ENCODE results near the gene KIF22. TPM values are rescaled to one million over a fixed set of nuclear protein-coding genes. Genes with fewer than 3 reads are reported as not detected.

Gene KIF22
- total and polyA plus RNA-seq, 9 of the 15 experiments (the other 6 are each of a cell fraction or from before 2014, with no cell fraction given) = 8.7 to 232 (median 131) TPM

DNA sequence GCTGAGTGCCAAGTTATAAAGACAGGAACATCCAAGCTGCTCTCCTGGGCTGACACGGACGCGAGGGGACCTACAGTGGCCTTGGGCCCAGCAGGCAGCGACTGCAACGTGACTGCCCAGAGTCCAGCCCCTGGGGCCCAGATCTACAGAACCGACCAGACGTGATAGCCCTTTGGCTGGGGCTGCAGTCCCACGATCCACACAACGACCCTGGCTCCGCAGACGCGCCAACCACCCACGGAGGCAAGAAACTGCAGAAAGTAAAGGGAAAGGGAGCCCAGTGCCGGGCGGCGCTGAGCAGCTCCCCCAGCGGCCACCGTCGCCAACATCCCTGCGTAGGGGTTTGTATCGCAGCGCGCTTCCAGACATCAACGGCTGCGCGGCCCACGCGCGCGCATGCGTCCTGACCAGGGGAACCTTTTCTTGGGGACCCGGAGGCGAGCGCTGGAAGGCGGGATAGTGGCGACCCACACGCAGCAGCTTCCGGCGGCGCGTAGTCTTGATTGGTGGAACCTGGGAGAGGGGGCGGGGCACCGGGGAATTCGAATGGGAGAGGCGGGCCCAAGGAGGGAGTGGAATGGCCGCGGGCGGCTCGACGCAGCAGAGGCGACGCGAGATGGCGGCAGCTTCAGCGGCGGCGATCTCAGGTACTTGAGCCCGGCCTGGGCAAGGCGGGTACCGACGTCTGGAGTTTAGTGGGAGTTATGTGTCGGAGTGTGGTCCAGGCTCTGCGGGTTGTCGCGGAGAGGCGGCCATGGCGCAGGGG lies at the start of gene KIF22 (continued):
- TF ChIP-seq BCLAF1 (IDR thresholded peaks at IDR 0.05; ENCODE audit: borderline replicate concordance in 1 of 2, control insufficient read depth in 1 of 2, low read depth in 2 of 2, low read length in 1 of 2) (peak in 1 of 2 experiments; percentile 95; a peak in 2 of 4 replicates), ZBTB11 (CRISPR knock-in tag; IDR thresholded peaks at IDR 0.05) (peak; percentile 94 to 99 (median 98)), ZBTB43 (CRISPR knock-in tag; IDR thresholded peaks at IDR 0.05) (peak; percentile 80; the same call in 1 of the 2 replicates), POLR3G (IDR thresholded peaks at IDR 0.05; ENCODE audit: extremely low read depth, insufficient read length, insufficient replicate concordance) (no peak), THRA (IDR thresholded peaks at IDR 0.05) (no peak), ZC3H11A (IDR thresholded peaks at IDR 0.05; ENCODE audit: low read depth, low read length) (no peak; the same call in 1 of the 2 replicates), ARID4B (CRISPR knock-in tag; IDR thresholded peaks at IDR 0.05) (no peak; the same call in none of the 2 replicates), FOXM1 (IDR thresholded peaks at IDR 0.05; ENCODE audit: low read depth) (peak; percentile 87), FOXM1 (CRISPR knock-in tag; IDR thresholded peaks at IDR 0.05; ENCODE audit: low read depth) (peak; percentile 67; the same call in 1 of the 2 replicates), FOXJ3 (CRISPR knock-in tag; IDR thresholded peaks at IDR 0.05) (no peak), GATAD2B (IDR thresholded peaks at IDR 0.05; ENCODE audit: borderline replicate concordance) (no peak)

All from K562 (cell line).